HG02970 (cell line): ENCODE measurements around the gene CFTR.
"Not testable (repeated sequence)": the region's sequence is repeated elsewhere in the genome, so short reads cannot be mapped to it uniquely, and the experiment has no call there.

ENCODE experiments used
- ATAC-seq: cut with Tn5 transposase; IDR thresholded peaks from one replicate; pipeline ENCODE4 v1.9.1; 2021; ENCODE audit warnings: mild to moderate bottlenecking, moderate library complexity, moderate number of reproducible peaks; ENCODE audit not compliant: unreplicated experiment, low FRiP score

Gene CFTR

DNA sequence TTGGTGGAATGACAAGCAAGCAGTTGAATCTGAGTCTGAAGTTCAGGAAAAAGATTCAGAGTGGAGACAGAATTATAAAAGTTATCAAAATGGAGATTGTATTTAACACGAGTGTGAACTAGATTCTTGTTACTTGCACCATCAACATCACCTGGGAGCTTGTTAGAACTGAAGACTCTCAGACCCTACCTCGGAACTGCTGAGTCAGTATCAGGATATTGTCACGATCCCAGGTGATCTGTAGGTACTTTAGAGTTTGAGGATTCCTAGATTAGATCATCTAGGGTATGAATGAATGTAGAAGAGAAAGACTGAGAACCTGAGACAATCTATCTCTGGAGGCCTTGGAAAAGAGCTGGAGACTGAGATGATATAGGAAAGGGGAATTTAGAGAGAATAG is 199.3 kb downstream of the CFTR start:
- no peak for ATAC-seq

DNA sequence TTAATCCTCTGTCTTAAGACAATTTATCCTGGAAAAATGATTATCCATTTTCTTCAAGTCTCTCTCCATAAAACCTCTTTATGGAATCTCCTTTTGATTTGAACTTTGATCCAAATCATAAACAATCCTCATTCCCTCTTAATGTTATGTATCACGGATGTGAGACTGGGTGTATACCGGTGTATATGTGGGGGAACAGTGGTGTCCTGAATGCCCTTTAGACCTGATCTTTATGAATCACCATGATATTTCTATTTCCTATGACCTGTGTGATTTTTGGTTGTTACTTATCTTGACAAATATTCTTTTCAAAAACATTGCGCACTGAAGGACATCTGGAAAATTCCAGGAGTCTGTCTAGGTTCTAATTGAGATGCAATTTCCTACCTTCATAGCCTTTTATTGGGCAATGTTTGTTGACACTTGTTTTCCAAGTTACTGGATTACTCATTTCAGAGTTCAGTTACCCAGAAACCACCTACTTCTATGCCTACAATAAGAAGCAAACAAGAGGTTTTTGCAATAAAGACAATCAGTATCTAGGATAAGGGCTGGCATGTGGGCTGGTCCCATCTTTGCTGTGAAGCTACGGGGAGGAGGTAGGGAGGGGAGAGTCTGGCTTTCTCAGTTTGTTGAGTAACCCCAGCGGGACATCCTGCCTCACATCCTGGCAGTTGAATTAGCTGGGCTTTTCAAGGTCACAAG is 203.0 kb downstream of the CFTR start:
- no peak for ATAC-seq

DNA sequence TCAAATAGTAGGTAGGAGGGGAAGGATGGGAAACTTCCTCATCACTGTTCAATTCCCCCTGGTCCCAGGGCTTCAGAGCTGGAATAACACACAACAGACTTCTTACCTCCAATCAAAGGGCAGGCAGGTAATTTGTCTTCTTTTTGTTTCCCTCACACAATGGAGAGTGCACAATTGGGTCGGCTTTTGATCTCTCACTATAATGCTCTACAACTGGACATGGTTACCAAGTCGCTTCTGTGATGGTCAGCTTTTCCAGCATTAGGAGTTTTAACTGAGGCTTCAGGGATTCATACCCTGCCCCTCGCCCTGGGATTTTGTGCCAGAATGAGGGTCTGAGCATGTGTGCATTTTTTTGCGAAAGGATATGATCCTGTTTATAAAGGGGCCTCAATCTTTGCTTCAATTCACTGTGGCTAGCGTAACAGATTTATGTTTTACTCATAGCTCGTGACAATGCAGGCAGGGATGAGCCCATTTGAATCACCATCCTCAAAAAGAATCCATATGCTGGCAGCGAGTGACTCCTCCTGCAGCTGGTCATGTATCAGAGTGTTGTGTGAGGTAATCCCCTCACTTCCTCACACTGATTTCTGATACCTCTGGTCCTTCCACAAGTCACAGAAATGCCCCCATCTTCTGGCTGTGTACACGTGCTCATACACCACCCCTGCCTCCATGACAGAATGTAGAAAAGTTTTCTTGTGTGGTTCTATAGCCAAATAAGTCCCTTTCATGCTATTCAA is 203.8 kb downstream of the CFTR start:
- ATAC-seq = no peak

DNA sequence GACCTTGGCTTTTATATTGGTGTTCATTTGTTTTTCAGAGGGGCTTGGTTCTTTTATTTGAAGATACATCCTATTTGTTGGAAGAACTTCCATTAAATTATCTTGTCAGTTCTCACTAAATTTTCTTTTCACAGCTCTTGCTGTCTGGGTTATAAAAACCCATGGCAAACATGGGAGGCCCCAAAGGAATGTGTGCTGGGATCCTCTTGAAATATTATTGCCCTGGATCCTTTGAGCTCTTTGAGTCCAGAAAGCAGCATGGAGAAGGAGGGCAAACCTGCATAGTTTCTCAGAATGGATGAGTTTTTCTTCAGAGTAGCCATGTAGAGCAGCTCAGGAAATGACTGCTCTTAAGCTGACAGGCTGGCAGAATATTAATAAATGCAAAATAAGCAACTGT is 206.0 kb downstream of the CFTR start:
- no peak for ATAC-seq

DNA sequence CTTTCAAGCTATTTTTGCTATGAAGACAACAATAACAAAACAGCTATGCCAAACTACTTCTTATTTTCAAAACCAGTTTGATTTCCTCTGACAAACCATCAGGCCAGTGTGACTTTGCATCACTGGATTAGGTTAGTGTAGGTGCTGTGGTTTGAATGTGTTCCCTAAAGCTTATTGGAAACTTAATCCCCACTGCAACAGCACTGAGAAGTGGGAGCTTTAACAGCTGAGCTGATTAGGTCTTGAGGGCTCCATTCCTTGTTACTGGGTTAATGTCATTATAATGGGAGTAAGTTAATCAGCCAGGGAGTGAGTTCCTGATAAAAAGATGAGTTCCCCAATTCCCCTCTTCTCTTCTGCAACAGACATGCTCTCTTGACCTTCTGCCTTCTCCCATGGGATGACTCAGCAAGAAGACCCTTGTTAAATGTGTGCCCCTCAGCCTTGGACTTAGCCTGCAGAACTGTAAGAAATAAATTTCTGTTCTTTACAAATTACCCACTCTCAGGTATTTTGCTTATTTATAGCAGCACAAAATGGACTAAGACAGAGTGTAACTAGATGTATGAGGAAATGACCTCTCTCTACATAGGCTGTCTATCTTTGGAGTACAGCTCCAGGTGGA is 206.6 kb downstream of the CFTR start:
- ATAC-seq = no peak

DNA sequence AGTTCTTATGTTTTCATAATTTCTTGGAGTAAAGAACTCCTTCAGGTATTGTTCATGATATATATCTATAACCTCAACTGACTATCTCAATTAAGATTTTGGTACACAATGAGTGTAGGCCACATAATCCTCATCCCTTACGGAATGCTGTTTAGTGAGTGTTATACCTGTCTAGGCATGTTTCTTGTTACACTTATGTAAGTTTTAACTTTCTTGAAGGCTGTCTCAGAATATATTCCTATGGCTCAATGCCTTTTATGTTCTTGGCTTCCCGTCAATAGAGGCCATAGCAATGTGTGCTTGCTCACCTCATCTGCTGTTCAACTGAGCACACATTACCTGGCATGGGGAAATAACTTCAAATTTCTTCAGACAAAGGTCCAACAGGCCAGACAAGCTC is 208.3 kb downstream of the CFTR start:
- ATAC-seq = no peak

DNA sequence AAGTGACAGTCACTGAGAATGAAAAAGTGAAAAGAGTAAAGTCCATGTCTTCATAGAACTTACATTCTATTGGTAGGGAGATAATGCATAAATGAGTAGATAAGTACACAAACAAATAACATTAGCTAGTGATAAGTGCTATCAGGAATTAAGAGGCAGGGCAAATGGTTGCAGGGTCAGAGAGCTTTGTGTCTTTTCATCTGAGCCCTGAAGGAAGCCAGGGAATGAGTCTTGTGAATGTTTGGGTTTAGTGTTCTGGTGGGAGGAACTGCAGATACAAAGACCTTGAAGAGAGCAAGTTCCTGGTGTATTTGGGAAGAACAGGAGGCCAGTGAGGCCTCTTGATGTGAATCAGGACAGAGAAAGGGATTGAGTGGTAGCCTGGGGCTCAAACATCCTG is 209.6 kb downstream of the CFTR start:
- ATAC-seq = no peak

DNA sequence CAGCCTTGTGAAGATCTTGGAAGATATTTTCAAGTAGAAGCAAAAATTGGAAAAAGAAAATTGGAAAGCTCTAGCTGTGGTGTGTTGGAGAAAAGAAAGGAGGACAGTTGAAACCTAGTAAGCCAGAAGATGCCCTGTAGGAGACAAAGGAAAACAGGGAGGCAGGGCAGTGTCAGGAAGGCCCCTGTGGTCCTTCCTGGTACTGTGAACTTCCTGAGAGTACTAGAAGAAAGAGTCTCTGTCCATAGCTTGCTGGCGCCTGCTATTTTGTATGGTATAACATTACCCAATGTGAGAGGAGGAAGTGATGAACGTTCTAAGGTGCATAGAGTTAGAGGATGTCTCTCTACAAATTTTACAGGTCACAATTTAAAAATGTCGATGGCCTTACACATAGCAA is 210.3 kb downstream of the CFTR start:
- no peak for ATAC-seq

DNA sequence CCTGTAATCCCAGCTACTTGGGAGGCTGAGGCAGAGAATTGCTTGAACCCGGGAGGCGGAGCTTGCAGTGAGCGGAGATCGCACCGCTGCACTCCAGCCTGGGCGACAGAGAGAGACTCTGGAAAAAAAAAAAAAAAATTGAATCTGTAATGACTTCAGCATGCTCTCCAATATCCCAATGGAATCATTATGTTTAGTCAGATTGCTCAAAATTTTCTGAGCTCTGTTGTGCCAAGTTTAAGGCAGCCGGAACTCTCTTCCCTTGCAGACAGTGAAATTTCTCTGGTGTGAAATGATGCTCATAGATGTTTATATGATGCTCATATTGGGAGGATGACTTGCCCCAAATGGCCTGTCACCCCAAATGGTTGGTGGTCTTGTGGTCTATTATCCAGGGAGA is 212.5 kb downstream of the CFTR start:
- ATAC-seq = no peak

DNA sequence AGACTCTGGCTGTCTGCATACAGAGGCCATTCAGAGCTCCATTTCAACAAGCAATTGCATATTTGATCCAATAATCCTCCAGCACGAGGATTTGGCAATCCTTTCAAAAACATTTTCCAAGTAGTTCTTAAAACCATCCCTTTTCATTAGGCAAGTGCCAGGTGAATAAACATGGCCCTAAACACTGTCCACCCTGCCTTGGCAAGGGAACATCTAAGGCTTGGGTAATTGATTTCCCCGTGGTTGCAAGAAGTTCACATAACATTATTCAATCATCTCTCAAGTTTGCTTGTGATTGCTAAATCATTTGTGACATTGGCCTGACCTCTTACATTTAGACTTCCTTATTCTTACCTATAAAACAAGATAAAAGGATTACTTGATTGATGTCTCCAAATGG is 218.2 kb downstream of the CFTR start:
- ATAC-seq = no peak

DNA sequence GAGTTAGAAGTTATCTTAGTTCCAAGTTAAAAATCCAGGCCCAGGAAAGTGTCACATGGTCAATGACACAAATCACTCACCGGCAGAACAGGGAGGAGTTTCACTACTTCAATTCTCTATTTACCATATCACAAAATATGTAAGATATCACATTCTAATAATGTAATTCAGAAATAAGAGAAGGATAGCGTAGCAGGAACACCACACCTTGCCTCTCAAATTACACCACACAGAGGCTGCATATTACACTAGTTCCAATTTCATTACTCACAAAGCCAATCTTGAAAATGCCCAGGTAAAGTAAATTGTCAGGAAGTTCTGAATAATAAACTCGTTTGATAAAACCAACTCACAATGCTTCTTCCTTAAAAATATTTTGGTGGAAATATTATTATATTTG is 224.2 kb downstream of the CFTR start:
- no peak for ATAC-seq

DNA sequence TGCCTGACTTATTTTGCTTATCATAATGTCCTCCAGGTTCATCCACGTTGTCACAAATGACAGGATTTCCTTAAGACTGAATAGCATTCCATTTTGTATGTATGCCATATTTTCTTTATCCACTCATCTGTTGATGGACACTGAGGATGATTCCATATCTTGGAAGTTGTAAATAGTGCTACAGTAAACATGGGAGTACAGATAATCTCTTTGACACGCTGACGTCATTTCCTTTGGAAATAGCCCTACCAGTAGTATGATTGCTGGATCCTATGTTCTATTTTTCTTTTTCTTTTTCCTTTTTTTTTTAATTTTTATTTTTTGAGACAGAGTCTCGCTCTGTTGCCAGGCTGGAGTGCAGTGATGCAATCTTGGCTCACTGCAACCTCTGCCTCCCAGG is 225.8 kb downstream of the CFTR start:
- ATAC-seq = no peak

DNA sequence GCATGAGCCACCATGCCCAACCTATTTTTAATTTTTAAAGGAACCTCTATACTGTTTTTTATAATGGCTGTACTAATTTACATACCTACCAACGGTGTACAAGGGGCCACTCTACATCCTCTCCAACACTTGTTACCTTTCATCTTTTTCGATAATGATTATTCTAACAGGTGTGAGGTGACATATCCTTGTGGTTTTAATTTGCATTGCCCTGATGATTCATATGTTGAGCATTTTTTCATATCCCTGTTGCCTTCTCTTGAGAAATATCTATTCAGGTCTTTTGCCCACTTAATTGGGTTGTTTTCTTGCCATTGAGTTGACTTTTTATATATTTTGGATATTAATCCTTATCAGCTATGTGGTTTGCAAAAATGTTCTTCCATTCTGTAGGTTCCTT is 226.4 kb downstream of the CFTR start:
- ATAC-seq = no peak

DNA sequence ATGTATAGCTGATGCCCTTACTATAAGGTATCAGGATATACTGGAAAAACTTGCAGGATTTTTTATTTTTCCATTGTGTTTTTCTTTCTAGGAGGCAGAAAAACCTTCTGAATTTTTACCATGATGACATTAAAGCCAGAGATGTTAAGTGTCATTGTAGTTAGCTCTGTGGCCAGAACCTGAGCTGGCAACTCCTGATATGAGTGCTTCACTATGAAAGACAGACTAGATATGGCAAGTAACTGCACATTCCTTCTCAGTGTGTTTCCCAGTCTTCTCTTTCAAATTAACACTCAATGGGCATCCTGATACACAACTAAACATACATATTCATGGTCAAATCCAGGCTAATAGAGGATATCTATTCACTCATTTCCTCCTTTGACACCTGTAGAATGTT is 227.3 kb downstream of the CFTR start:
- ATAC-seq = no peak

DNA sequence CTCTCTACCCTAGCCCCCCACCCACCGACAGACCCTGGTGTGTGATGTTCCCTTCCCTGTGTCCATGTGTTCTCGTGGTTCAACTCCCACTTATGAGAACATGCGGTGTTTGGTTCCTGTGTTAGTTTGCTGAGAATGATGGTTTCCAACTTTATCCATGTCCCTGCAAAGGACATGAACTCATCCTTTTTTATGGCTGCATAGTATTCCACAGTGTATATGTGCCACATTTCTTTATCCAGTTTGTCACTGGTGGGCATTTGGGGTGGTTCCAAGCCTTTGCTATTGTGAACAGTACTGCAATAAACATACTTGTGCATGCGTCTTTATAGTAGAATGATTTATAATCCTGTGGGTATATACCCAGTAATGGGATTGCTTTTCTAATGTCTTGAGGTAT is 228.3 kb downstream of the CFTR start:
- ATAC-seq = not testable (repeated sequence)

DNA sequence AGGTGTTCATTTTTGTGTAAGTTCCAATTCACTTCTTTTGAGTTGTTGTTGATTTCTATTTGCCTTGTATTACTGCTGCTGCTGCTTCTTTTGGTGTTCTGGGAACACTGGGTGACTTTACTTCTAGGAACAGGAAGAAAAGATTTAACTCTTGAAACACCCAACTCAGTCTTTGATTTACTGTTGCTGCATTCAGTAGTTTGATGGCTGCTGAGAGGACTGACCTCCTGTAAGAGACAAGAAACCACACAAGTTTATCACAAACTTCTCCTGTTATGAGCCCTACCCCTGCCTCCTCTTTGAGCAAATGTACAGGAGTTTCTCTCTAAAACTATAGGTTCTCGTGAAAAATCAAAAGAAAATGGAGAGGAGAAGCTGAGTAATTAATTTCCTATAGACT is 231.7 kb downstream of the CFTR start:
- ATAC-seq = no peak

DNA sequence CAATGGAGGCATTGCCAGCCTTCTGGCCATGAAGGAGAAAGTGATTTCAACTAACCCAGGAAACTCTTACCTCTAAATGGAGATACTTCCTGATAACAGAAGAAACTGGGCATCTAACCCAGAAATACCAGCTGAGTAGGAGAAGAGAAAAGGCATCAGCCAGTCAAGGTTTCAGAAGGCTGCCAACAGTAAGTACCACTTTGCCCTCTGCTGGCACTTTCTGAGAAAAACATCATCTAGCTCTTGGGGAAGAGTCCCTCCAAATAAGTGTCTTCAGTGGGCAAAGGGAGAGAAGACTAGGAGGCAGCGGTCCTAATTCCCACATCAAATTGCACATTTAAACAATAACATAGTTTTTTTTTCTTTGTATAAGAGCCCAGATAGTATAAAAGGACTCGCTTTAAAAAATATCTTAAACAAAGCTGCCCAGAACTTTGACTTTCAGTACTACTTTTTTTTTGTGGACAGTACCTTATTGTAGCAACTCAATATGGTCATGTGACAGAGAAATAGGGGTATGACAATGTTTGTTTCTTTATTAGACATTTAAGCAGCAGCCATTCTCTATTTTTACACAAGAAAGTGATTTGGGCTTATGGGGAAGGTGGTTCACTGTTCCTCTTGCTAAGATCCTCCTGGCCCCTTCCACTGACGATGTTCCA is 236.1 kb downstream of the CFTR start:
- ATAC-seq = no peak

DNA sequence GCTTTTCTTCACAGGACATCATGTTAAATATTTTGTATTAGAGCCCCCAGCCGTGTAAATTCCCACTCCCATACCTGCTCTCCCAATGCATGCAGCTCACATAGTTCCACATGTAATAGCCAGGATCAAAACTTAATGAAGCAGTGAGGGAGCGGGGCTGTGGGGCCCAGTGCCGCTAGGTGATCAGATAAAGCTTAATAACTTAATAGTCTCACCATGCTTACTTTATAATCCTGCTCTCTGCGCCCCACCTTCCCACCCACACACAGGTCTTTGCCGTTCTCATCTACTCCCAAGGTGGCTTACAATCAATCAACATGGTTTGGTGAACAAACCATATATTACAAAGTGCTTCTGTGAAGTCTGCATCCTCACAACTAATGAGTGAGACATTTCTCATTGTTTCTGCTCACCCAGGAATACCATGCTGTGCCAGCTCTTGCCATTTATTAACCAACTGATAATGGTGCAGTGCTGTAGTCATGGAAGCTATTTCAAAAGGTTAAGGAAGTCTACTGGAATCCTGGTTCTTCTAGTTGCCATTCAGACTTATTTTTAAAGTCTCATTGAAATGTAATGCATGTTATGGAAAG is 237.0 kb downstream of the CFTR start:
- ATAC-seq = no peak

DNA sequence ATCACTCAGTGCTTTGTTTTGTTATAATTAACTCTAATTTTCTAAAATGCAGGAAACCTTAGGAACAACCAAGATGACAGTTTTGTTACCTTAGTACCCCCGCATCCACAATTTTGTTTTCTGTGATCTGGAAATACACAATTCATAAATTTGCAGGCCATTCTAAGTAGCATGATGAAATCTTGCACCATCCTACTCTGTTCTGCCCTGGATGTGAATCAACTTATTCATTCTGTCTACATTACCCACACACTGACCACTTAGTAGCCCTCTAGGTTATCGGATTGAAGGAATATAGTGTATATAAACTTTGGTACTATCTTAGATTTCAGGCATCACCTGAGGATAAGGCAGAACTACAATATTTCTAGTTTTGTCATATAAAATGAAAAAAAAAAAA is 237.5 kb downstream of the CFTR start:
- no peak for ATAC-seq
